Sciatic nerve (tissue), 2 donors: Measurements from ENCODE around the gene ZNF783. TPM values are rescaled to one million over a fixed set of nuclear protein-coding genes. Genes with fewer than 3 reads are reported as not detected.
"Not testable (repeated sequence)": the region's sequence is repeated elsewhere in the genome, so short reads cannot be mapped to it uniquely, and the experiment has no call there.

Source experiments
- ATAC-seq: fragments of 200-7000 bp; cut with Tn5 transposase; one replicate; pipeline ENCODE4 v1.9.1; 2020; ENCODE audit warnings: mild to moderate bottlenecking, moderate library complexity
- DNase-seq: peaks from one replicate; pipeline ENCODE4 v3.0.0-alpha.2; 2020; ENCODE audit warnings: low spot score
- intact Hi-C: fragments of 100-400 bp; cut with DNase I; formaldehyde crosslinking; loops from one replicate; pipeline ENCODE4 v1.14.2; 2022
- total RNA-seq: library from RNA; stranded (reverse); fragmentation: NEBNext Ultra II Directional; extraction: Animal tissue kit (Norgen Biotek cat#: 25700); gene quantifications from one replicate; pipeline ENCODE4 v1.2.1, GENCODE V29; 2021
- donor health status: DM: no; HTN: no; CAD: no.
- donor health status: DM: no; HTN: no; CAD: no.

The ZNF783 gene
- total RNA-seq, 1 donor from 2014 or later = 32.1 TPM

GRCh38 chr7:149319376-149319775, 57.4 kb downstream of the ZNF783 start:
- ATAC-seq (no peak), DNase-seq (no peak)
- intact Hi-C loops = no loop called here

DNA sequence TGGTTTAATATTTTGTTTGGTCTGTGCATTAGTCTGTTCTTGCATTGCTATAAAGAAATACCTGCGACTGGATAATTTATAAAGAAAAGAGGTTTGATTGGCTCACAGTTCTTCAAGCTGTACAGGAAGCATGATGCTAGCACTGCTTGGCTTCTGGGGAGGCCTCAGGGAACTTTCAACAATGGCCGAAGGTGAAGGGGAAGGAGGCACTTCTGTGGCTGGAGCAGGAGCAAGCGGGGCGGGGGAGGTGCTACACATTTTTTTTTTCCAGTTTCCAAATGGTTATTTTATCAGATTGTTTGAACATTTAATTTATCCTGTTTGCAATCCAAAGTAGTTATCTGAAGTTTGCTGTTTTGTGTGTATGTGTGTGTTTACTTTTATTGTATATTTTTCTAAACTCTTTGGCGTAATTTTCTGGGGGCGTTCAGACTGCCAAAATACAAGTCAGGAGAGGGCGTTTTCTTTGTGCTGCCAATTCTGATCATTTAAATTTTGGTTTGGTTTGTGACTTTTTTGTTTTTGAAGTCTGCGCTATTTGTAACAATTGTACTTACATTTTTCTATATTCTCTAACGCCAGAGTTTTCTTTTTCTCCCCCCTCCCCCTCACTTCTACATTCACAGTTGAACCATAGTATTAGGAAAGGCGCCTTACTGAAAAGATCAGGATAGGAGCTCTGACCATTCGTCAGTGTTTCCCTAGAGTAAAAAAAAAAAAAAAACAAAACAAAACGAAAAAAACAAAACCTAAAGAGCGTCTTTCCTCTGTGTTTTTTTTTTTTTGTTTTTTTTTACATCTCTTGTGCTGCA, 58.5 kb downstream of the ZNF783 start:
- ATAC-seq = no peak
- DNase-seq = no peak
- intact Hi-C loops = no loop called here

DNA sequence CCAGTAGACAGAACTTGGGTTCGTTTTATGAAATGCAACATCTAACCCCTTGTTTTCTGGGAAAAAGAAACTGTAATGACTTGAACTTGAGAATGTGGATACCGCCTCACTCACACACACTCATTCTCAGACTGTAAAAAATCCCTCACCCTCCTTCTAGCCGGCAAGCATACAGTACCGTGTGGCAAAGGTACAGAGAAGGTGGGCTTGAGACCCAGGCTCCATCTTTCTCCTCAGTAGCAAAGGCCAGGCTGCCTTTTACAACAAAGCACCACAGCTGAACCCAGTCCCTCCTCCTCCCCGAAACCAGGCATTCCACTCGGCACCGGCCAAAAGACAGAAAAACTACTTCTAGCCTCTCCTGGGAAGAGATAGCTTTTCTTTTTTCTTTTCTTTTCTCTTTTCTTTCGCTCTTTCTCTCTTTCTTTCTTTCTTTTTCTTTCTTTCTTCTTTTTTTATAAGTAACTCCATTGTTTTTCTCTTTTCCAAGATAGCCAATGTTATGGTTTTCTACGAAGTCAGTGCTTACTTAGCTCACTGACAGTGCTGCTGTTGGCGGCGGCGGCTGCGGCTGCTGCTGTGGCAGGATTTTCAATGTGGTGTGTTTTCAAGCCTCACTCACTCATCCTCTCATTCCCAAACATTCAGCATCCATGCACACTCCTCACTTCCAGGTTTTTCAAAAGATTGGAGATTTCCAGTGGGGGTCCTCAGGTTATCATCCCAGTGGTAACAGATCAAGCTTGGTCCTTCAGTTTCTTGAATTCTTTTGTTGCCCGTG, 59.3 kb downstream of the ZNF783 start:
- intact Hi-C loops, DNase-seq, ATAC-seq: not testable (repeated sequence)

DNA sequence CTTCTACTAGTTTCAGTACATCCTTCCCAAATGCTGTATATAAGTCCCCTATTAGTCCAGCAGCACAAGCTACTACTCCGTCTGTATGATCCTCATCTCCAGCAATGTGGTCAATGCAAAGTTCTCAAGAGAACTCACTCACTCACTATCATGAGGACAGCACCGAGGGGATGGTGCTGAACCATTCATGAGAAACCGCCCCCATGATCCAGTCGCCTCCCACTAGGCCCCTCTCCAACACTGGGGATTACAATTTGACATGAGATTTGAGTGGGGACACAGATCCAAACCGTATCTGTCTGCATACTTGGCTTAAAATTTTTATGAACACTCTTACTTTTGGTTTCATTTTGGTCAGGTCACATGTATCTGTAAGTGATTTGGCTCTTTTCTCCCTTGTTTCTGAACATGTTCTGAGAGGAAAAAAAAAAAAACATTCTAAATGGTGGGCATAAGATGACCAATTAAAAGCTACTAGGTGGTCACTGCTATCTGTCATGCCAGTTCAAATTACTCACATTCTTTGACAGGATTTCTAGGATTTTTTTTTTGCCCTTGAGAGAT, 60.1 kb downstream of the ZNF783 start:
- ATAC-seq (no peak), DNase-seq (no peak)
- intact Hi-C loops = no loop called here

GRCh38 chr7:149322737-149323136, 60.7 kb downstream of the ZNF783 start:
- DNase-seq (no peak), ATAC-seq (no peak)
- intact Hi-C loops = no loop called here

- no peak for ATAC-seq
- DNase-seq = no peak
- intact Hi-C loops = no loop called here
Observed at GRCh38 chr7:149325248-149325647, 63.3 kb downstream of the ZNF783 start.

- no peak for DNase-seq
- intact Hi-C loops = no loop called here
- no peak for ATAC-seq
Observed at GRCh38 chr7:149329265-149329664, 67.3 kb downstream of the ZNF783 start.

DNA sequence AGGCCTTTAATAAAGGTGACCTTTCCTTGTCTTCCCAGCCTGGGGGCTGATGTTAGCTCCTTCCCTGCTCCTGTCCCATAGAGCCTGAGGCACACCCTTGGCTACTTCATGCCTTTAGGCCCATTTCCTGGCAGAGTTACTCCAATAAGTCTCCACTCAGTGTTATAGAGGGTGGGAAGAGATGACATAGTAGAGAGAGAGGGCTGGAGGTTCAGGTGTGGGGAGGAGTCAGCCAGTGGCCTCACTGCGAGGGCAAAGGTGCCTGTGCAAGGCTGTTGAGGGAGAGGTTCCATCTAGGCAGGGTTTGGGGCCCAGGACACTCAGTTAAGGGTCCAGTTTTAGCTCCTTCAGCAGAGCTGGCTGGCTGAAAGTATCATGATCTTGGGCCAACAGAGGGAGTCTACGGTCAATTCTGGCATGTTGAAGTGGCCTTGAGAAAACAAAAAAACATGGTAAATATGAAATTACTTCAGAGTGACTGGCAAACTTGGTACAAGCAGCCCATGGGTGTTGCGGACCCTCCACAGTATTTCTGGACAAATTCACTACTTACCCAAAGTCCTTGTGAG, 67.9 kb downstream of the ZNF783 start:
- DNase-seq (no peak), ATAC-seq (no peak)
- intact Hi-C loops = no loop called here

DNA sequence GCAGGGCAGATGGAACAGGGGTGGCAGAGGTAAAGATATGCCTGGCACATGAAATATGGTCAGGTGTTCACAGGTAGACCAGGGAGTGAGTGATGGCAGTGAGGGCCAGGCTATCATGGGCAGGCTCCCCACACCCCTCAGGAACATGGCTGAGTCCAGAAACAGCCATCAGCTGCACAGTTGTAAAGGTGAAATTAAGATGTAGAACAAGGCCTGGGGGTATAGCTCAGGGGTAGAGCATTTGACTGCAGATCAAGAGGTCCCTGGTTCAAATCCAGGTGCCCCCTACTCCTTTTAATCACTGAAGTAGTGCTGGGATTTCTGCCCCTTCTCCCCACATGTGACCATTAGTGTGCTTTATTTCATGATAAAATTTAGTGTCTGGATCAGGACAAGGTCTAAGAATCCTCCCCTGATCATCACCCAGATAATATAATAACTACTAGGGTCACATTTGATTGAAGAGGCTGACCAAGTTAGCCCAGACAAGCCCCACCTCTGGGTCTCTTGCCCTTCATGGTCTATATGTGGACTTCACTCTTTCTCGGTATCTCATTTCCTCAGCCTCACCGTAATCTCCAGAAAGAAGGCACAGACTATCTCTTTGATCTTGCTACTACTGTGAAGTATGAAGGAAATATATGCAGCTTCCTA, 69.0 kb downstream of the ZNF783 start:
- intact Hi-C loops = no loop called here
- DNase-seq = no peak
- no peak for ATAC-seq

DNA sequence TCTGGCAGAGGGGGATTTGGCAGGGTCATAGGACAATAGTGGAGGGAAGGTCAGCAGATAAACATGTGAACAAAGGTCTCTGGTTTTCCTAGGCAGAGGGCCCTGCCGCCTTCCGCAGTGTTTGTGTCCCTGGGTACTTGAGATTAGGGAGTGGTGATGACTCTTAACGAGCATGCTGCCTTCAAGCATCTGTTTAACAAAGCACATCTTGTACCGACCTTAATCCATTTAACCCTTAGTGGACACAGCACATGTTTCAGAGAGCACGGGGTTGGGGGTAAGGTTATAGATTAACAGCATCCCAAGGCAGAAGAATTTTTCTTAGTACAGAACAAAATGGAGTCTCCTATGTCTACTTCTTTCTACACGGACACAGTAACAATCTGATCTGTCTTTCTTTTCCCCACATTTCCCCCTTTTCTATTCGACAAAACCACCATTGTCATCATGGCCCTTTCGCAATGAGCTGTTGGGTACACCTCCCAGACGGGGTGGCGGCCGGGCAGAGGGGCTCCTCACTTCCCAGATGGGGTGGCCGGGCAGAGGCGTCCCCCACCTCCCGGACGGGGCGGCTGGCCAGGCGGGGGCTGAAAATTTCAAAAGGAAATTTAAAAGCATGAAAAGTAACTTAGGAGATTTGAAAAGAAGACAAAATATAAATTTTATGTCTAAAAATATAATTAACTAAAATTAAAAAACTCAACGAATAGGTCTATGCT, 70.8 kb downstream of the ZNF783 start:
- intact Hi-C loops, ATAC-seq, DNase-seq: not testable (repeated sequence)

GRCh38 chr7:149333321-149333717, 71.3 kb downstream of the ZNF783 start:
- DNase-seq = no peak
- no peak for ATAC-seq
- intact Hi-C loops = no loop called here

DNA sequence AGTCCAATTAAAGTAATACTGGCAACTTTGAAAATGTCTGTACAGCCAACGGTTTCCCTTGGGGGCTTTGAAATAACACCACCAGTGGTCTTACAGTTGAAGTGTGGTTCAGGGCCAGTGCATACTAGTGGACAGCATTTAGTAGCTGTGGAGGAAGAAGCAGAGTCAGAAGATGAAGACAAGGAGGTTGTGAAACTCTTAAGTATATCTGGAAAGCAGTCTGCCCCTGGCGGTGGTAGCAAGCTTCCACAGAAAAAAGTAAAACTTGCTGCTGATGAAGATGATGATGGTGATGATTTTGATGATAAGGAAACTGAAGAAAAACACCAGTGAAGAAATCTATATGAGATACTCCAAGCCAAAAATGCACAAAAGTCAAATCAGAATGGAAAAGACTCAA, 72.2 kb downstream of the ZNF783 start:
- ATAC-seq = no peak
- DNase-seq = no peak
- intact Hi-C loops = no loop called here

Other genes starting within 250 kb of the ZNF783 start
- gene PDIA4, start 233.7 kb upstream of the ZNF783 start, total RNA-seq = 61.5 TPM
- gene ZNF786, start 171.5 kb upstream of the ZNF783 start, total RNA-seq = 7.7 TPM
- 3.2 TPM for gene ZNF425, start 135.9 kb upstream of the ZNF783 start, total RNA-seq
- 17.3 TPM for gene ZNF398, start 114.7 kb upstream of the ZNF783 start, total RNA-seq
- 27.2 TPM for gene ZNF282, start 66.7 kb upstream of the ZNF783 start, total RNA-seq
- 13.2 TPM for gene ZNF212, start 22.5 kb upstream of the ZNF783 start, total RNA-seq
- 10.3 TPM for gene ZNF777, start 198.9 kb downstream of the ZNF783 start, total RNA-seq
- 19.3 TPM for gene ZNF746, start 235.6 kb downstream of the ZNF783 start, total RNA-seq